GM20431 (cell line): Measurements from ENCODE around the gene TAC3.
"Not testable (repeated sequence)": the region's sequence is repeated elsewhere in the genome, so short reads cannot be mapped to it uniquely, and the experiment has no call there.

Experiments used
- in situ Hi-C: fragments of 300-500 bp; cut with MseI, MboI; formaldehyde crosslinking; loops from one replicate; pipeline ENCODE4 v1.15.0; 2020; ENCODE audit warnings: low sequenced_read_pairs; ENCODE audit not compliant: unreplicated experiment

The TAC3 gene

GRCh38 chr12:56989861-56990610 lies 26.3 kb downstream of the TAC3 start:
- in situ Hi-C loops = no loop called here

GRCh38 chr12:56988207-56988739 lies 28.1 kb downstream of the TAC3 start:
- in situ Hi-C loops = no loop called here

- in situ Hi-C loops = no loop called here
Measured at GRCh38 chr12:56987551-56988053, 28.7 kb downstream of the TAC3 start.

- in situ Hi-C loops = no loop called here
Measured at GRCh38 chr12:56987011-56987410, 29.3 kb downstream of the TAC3 start.

GRCh38 chr12:56985714-56986113 lies 30.6 kb downstream of the TAC3 start:
- in situ Hi-C loops = not testable (repeated sequence)

- in situ Hi-C loops = no loop called here
Measured at GRCh38 chr12:56983386-56983785, 32.9 kb downstream of the TAC3 start.

GRCh38 chr12:56982578-56983236 lies 33.6 kb downstream of the TAC3 start:
- in situ Hi-C loops = not testable (repeated sequence)

- in situ Hi-C loops = no loop called here
Measured at GRCh38 chr12:56980941-56981530, 35.3 kb downstream of the TAC3 start.

GRCh38 chr12:56980268-56980667 lies 36.1 kb downstream of the TAC3 start:
- in situ Hi-C loops = no loop called here

- in situ Hi-C loops = no loop called here
Measured at GRCh38 chr12:56979628-56980027, 36.7 kb downstream of the TAC3 start.

GRCh38 chr12:56978397-56979138 lies 37.8 kb downstream of the TAC3 start:
- in situ Hi-C loops = no loop called here

- in situ Hi-C loops = not testable (repeated sequence)
Measured at GRCh38 chr12:56977361-56977760, 39.0 kb downstream of the TAC3 start.

GRCh38 chr12:56974224-56974623 lies 42.1 kb downstream of the TAC3 start:
- in situ Hi-C loops = not testable (repeated sequence)

GRCh38 chr12:56968910-56969309 lies 47.4 kb downstream of the TAC3 start:
- in situ Hi-C loops = not testable (repeated sequence)

- in situ Hi-C loops = not testable (repeated sequence)
Measured at GRCh38 chr12:56965997-56966642, 50.2 kb downstream of the TAC3 start.

GRCh38 chr12:56965124-56965523 lies 51.2 kb downstream of the TAC3 start:
- in situ Hi-C loops = not testable (repeated sequence)

GRCh38 chr12:56963557-56963956 lies 52.8 kb downstream of the TAC3 start:
- in situ Hi-C loops = not testable (repeated sequence)

GRCh38 chr12:56962247-56962646 lies 54.1 kb downstream of the TAC3 start:
- in situ Hi-C loops = not testable (repeated sequence)
